Upper lobe of left lung (tissue), 4 donors: Measurements from ENCODE around the gene RNF41.

Experiments used
- POLR2AphosphoS5 ChIP-seq, 2 donors: sonication (generic); formaldehyde crosslinking; IDR thresholded peaks; one replicate each; pipeline ENCODE4 v1.5.1; 2017; ENCODE audit warnings: antibody characterized with exemption in 2 of 2
- TF ChIP-seq, protein P1 (sequence below), 6 experiments: fragments of 450-650 bp in 4 of 6; fragments of 200-600 bp in 2 of 6; sonication (generic) in 2 of 6; IDR thresholded peaks; one replicate each; pipeline ENCODE4 v1.5.1; 2016 to 2019; ENCODE audit warnings: antibody characterized with exemption in 6 of 6

DNA sequence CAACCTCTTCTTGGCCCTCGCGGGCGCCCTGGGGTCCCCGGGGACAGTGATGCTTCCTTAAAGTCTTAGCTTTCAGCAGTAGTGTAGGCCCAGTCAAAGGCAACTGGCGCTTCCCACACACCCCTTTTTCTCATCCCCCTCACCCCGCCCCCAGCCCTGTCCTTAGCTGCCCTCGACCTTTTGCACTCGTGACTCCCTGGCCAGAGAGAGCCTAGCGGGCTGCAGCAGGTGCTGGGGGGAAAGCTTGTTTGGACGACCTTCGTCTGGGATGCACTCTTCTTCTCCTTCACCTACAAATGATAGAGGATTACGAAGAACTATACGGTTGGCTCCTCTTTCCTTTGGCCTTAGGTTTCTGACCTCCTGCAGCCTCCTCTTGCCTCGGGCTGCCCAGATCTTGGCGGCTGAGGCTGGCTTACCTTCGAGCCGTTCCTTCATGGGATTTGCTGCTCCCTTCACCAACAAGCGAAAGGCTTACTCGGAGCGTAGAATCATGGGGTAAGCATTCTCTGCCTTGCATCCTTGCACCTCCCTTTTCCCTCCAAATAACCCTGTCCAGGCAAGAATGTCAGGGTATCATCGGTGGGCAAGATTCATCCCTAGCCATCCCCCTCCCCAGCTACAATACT lies 45.8 kb upstream of the RNF41 start:
- TF ChIP-seq POLR2AphosphoS5 (IDR thresholded peaks at IDR 0.05): no peak
- TF ChIP-seq, protein P1, sequence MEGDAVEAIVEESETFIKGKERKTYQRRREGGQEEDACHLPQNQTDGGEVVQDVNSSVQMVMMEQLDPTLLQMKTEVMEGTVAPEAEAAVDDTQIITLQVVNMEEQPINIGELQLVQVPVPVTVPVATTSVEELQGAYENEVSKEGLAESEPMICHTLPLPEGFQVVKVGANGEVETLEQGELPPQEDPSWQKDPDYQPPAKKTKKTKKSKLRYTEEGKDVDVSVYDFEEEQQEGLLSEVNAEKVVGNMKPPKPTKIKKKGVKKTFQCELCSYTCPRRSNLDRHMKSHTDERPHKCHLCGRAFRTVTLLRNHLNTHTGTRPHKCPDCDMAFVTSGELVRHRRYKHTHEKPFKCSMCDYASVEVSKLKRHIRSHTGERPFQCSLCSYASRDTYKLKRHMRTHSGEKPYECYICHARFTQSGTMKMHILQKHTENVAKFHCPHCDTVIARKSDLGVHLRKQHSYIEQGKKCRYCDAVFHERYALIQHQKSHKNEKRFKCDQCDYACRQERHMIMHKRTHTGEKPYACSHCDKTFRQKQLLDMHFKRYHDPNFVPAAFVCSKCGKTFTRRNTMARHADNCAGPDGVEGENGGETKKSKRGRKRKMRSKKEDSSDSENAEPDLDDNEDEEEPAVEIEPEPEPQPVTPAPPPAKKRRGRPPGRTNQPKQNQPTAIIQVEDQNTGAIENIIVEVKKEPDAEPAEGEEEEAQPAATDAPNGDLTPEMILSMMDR (IDR thresholded peaks at IDR 0.05): no peak
